Kidney tubule cell (primary cell): ENCODE data around the gene TAF9B.
"Not testable (repeated sequence)": the region's sequence is repeated elsewhere in the genome, so short reads cannot be mapped to it uniquely, and the experiment has no call there.

ENCODE experiments used
- DNase-seq: peaks from one replicate; pipeline ENCODE4 v3.0.0-alpha.2; 2018; ENCODE audit warnings: low spot score

Gene TAF9B

DNA sequence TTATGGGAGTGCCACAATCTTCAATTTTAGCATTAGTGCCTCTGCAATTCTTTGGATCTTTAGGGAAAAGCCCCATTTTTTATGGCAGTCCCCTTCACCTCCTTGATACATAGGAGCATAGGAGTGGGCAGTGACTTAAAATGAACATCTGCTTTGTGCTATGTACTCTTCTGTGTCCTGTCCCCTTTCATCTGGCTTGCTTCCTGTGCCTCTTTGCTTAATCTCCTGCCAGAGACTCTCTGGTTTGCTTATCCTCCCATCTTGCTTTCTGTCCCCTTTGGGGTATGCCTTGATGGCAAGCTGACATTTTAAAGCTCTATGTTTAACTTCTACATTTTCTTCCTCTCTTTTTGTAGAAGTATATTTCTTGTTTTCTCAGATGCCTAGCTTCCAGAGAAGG is 23.1 kb downstream of the TAF9B start:
- DNase-seq = no peak

DNA sequence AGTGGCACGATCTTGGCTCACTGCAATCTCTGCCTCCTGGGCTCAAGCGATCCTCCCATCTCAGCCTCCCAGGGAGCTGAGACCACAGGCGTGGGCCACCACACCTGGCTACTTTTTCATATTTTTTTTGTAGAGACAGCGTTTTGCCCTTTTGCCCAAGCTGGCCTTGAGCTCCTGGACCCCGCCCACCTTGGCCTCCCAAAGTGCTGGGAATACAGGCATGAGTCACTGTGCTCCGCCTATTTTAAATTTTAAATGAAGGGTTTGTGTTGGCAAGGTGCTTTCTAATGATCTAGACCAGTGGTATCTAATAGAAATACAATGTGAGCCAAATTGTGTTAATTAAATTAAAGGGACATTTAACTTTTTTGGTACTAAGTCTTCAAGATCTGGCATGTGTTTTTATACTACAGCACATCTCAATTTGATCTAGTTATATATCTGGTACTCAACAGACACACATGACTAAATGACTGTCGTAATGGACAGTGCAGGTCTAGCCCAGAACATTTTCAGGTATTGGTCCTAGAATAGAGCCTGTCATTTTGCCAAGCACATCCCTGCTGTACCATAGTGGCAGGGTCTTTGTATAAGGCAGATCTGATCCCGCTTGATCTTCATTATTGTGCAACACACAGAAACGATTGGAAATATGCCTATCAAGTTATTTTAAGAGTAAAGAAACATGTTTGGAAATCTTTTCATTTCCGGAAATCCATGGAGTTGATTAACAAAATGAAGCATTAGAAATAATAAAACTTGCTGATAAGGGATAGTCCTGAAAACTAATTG is 28.1 kb downstream of the TAF9B start:
- DNase-seq = peak; percentile 25

GRCh38 chrX:78109458-78109857 is 30.0 kb downstream of the TAF9B start:
- DNase-seq = no peak

DNA sequence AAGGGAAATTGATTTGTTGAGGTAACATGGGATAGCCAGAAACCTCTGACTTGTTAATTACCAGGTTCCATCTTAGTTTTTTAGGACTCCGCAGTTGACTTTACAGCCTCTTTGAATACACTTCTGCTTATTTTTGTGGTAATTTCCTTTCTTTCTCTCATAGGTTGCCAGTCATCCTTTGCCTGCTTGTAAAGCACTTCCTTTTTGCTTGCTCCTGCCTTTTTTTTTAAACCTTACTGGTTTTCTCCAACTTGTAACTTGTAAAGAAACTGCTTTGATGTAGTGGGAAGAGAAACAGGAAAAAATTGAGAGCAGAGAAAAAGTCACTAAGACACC is 32.8 kb downstream of the TAF9B start:
- no peak for DNase-seq

DNA sequence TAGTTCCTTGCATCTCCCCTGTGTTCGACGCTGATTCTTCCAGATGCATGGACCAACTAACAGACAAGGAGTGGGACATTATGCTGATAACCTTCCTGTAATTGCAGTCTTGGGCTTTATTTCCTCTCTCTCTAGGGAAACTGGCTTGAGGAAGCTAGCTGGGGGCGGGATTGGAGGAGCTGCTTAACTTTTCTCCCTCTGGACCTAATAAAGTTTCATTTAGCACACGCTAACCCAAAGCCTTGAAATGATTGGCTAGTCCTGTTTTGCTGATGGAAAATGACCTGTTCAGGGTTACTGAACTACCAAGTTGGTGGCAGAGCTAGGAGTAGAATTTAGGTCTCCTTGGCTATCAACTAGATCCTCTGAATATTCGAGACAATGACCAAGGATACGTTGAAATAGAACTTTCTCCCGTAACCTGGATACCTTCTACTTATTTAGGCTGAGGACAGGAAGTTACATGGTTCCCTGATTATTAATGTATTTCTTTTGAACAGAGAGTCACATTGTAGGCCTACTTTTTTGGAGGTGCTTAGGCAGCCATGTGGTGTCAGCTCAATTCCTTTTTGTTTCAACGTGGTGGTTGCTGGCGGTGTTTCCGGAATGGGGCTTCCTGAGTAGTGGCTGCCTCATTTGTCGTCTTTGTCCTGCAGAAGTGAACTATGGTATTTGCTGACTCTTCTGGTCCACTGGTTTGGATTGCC is 33.4 kb downstream of the TAF9B start:
- DNase-seq = no peak

DNA sequence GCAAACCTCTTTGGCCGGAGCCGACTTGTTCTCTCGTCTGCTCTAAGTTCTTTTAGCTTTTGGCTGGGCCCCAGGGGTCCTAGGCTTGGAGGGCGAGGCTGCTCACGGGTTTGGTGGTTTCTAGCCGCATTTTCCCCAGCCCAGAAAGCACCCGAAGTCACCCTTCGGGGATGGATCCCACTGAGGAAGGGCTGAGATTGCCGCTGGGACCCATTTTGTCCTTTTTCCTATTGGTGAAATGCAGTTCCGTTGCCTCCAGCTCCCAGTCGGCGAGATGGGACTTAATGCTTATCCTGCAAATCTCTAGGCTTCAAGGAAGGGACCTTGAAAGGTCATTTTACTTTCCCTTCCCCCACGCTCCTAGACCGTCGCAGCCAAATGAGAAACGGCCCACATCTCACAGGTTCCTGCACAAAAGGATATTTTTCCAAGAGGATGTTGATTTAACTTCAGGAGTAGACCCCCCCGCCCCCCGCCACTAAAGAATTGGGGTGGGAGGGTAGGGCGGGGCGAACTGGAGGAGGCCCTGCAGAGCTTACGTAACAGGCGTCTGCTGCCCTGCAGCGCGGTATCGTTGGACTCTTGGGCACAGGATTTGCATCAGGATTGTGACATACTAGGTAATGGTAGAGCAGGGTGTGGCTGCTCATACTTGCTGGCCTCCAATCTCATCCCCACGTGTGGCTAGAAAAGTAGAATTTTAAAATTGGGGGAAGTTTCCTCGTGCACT is 34.8 kb downstream of the TAF9B start:
- DNase-seq = peak; percentile 56

GRCh38 chrX:78103623-78104446 is 35.6 kb downstream of the TAF9B start, which contains the start of gene PGK1:
Gene PGK1 (plus strand): TSS chrX:78104248. CDS start chrX:78104341, 93 bp downstream.
- peak; percentile 98 for DNase-seq

DNA sequence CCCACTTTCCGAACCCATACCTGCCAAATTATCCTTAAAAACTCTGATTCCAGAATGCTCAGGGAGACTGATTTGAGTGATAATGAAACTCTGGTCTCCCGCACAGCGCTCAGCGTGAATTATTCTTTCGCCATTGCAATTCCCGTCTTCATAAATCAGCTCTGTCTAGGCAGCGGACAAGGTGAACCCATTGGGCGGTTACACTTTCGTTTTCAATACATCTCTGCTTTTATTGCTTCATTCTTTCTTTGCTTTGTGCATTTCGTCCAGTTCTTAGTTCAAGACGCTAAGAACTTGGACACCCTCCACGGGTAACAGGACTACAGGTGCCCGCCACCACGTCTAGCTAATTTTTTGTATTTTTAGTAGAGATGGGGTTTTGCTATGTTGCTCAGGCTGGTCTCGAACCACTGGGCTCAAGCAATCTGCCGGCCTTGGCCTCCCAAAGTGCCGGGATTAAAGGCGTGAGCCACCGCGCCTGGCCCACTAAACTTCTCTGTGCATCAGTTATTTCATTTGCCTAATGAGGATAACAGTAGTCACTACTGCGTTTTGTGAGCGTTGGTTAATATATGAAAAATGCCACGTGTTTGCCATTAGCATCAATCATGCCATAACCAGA is 36.3 kb downstream of the TAF9B start:
- DNase-seq = no peak

DNA sequence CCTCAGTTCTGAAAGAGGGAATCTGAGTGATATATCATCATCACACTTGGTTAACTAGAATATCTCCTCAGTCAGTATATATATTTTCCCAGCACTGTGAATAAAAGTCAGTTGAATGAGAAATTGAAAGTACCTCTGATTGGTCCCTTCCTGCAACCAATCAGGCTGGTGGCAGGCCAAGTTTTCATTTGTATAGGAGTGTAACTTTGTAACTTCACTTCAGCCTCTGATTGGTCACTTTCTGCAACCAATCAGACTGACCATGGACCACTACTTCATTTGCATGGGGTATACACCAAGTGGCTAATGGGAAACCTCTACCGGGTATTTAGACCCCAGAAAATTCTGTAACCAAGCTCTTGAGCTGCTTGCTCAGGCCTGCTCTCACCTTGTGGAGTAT is 37.4 kb downstream of the TAF9B start:
- DNase-seq = no peak

DNA sequence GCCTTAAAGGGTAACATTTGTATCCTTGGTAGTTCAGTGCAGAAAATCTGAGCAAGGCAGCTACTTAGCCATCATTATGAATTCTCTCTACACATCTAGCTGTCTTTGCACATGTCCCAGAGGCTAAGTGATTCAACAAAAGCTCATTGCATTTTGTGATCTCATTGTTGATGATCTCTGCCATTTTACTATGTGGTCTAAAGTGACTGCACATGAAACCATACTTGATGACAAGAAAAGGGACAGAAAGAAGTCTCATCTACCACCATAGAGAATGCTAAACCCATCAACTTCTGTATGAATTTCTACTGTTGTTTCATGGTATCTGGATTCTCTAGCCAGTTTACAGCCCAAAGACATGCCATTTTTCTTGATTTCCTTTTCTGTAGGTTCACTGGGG is 41.3 kb downstream of the TAF9B start:
- DNase-seq = no peak

DNA sequence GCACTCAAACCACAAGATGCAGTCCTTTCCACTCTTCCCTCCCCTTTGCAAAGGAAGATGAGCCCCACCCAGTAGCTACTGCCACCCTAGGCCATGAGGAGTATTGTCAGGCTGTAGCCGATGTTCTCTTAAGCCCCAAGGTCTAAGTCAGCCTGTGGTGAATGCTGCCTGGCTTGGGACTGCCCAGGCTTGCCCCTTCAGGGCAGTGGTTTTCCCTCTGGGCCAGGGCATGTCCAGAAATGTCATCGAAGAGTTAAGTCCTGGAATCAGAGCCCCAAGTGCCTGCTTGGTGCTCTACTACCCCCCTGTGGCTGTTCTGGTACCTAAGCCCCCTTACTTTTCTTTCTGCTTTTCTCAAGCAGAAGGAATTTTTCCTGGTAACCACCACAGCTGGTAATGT is 47.2 kb downstream of the TAF9B start:
- DNase-seq = peak; percentile 68

DNA sequence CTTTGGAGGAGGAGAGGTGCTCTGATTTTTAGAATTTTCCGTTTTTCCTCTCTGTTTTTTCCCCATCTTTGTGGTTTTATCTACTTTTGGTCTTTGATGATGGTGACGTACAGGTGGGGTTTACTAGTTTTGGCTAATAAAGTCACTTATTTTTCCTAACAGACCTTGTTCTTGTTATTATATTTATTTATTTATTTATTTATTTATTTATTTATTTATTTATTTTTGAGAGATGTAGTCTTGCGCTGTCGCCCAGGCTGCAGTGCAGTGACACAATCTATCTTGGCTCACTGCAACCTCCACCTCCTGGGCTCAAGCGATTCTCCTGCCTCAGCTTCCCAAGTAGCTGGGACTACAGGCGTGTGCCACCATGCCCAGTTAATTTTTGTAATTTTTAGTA is 58.0 kb downstream of the TAF9B start:
- DNase-seq = not testable (repeated sequence)
